Osteoblast (primary cell): Measurements from ENCODE around the gene KLHL24. TPM values are rescaled to one million over a fixed set of nuclear protein-coding genes. Genes with fewer than 3 reads are reported as not detected.

ENCODE experiments used
- DNase-seq: peaks from one replicate; pipeline ENCODE4 v3.0.0; 2011; ENCODE audit warnings: low spot score, mixed read lengths; ENCODE audit not compliant: insufficient read length; ENCODE audit errors: missing footprints
- H2AFZ ChIP-seq: 2 replicates; pipeline ENCODE4 v1.6.0; 2011; ENCODE audit warnings: mild to moderate bottlenecking, low read length
- H3K27ac ChIP-seq: 2 replicates; pipeline ENCODE4 v1.5.1; 2011; ENCODE audit warnings: mild to moderate bottlenecking, low read depth, low read length, moderate library complexity
- H3K27me3 ChIP-seq: 2 replicates; pipeline ENCODE4 v1.6.0; 2012; ENCODE audit warnings: mild to moderate bottlenecking, control low read depth, inconsistent platforms, low read length, moderate library complexity; ENCODE audit not compliant: insufficient read depth
- H3K36me3 ChIP-seq: 2 replicates; pipeline ENCODE4 v1.5.1; 2011; ENCODE audit warnings: mild to moderate bottlenecking, low read length, control low read depth, moderate library complexity; ENCODE audit not compliant: insufficient read depth
- H3K4me1 ChIP-seq: 2 replicates; pipeline ENCODE4 v1.5.1; 2011; ENCODE audit warnings: mild to moderate bottlenecking, low read length, control low read depth, moderate library complexity; ENCODE audit not compliant: insufficient read depth
- H3K4me2 ChIP-seq: 2 replicates; pipeline ENCODE4 v1.6.0; 2011; ENCODE audit warnings: mild to moderate bottlenecking, low read length; ENCODE audit not compliant: insufficient read depth
- H3K4me3 ChIP-seq: fragments of 200-600 bp; sonication (generic); 3 replicates; pipeline ENCODE4 v1.5.1; 2012; ENCODE audit warnings: mild to moderate bottlenecking, low read length, inconsistent platforms; ENCODE audit not compliant: insufficient read depth
- H3K79me2 ChIP-seq: 2 replicates; pipeline ENCODE4 v1.6.0; 2012; ENCODE audit warnings: mild to moderate bottlenecking, low read length, control low read depth, inconsistent platforms; ENCODE audit not compliant: insufficient read depth
- H3K9me3 ChIP-seq: 2 replicates; pipeline ENCODE4 v1.5.1; 2011; ENCODE audit warnings: low read depth, low read length, control low read depth
- H4K20me1 ChIP-seq: 2 replicates; pipeline ENCODE4 v1.6.0; 2012; ENCODE audit warnings: mild to moderate bottlenecking, low read length, control low read depth; ENCODE audit not compliant: insufficient read depth
- CTCF ChIP-seq: IDR thresholded peaks from 2 replicates; pipeline ENCODE4 v1.5.1; 2011; ENCODE audit warnings: mild to moderate bottlenecking, low read depth, low read length, moderate library complexity; ENCODE audit errors: extremely low read depth
- total RNA-seq: library from RNA; depleted of rRNA; stranded (reverse); fragments of >200 nt; gene quantifications from 2 replicates; pipeline ENCODE4 v1.2.3, GENCODE V29; 2012

The KLHL24 gene
- total RNA-seq, 1 donor: 174 TPM

DNA sequence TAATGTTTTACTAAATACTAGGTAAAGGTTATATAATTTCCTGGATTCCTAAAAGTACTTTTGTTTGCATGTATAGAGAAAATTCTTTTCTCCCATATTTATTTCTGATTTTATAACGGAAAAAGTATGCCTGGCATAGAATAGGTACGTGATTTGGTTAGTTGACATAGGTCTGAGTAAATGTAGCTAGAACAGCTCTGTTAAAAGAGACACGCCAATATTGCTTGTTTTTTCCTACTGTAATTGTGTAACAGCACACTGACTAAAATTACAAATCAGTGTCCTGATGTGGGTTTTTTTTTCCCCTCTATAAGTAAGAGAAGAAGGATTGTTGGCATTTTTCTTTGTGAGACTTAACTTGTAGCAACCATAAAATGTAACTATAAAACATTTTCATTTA is 26.7 kb downstream of the KLHL24 start:
- no peak for DNase-seq
- Histone ChIP-seq H3K36me3 (no peaks in the 10 kb centered on the region), H2AFZ (no peak overlapping the region), H4K20me1 (no peaks in the 10 kb centered on the region), H3K27me3 (no peaks in the 10 kb centered on the region), H3K27ac (no peak overlapping the region), H3K9me3 (no peaks in the 10 kb centered on the region), H3K4me2 (no peak overlapping the region), H3K4me1 (peaks cover 17% of the 10 kb centered on the region), H3K79me2 (no peaks in the 10 kb centered on the region), H3K4me3 (no peak overlapping the region)
- no peak for TF ChIP-seq CTCF

- H3K9me3 ChIP-seq: no peaks in the 10 kb centered on the region
- peak overlapping the region; percentile 57 for H3K27ac ChIP-seq
- no peak for TF ChIP-seq CTCF
These were observed 29.5 kb downstream of the KLHL24 start for GRCh38 chr3:183664913-183665381.

DNA sequence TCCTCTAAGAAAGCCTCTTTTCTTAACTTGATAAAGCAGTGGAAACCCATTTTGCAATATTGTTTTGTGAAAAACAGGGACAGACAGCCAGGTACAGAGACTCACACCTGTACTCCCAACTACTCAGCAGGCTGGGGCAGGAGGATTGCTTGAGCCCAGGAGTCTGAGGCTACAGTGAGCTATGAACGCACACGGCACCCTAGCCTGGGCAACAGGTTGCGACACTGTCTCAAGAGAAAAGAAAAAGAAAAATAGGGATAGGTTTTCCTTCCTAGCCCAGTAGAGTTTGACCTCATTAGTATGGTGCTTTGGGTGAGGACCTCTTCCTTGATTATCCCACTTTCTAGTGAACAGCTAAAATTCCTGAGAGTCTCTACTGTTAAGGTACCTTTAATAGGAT is 44.6 kb downstream of the KLHL24 start:
- Histone ChIP-seq H3K4me3 (no peak overlapping the region), H3K4me1 (no peaks in the 10 kb centered on the region), H3K27me3 (no peaks in the 10 kb centered on the region), H3K79me2 (no peaks in the 10 kb centered on the region), H4K20me1 (no peaks in the 10 kb centered on the region), H3K27ac (no peak overlapping the region), H3K4me2 (no peak overlapping the region), H3K9me3 (no peaks in the 10 kb centered on the region), H3K36me3 (no peaks in the 10 kb centered on the region), H2AFZ (no peak overlapping the region)
- TF ChIP-seq CTCF: no peak
- DNase-seq: no peak

More at GRCh38 chr3:183664913-183665381, 29.5 kb downstream of the KLHL24 start:
- H2AFZ ChIP-seq: peak overlapping the region; percentile 73
- no peak overlapping the region for H3K4me3 ChIP-seq
- no peaks in the 10 kb centered on the region for H3K27me3 ChIP-seq
- H3K4me1 ChIP-seq: peaks cover 17% of the 10 kb centered on the region
- peak overlapping the region; percentile 57 for H3K4me2 ChIP-seq
- no peaks in the 10 kb centered on the region for H3K36me3 ChIP-seq
- no peaks in the 10 kb centered on the region for H4K20me1 ChIP-seq
- H3K79me2 ChIP-seq: no peaks in the 10 kb centered on the region
- peak; percentile 94 for DNase-seq

GRCh38 chr3:183687705-183688104 is 52.3 kb downstream of the KLHL24 start:
- H3K79me2 ChIP-seq: no peaks in the 10 kb centered on the region
- H3K36me3 ChIP-seq: no peaks in the 10 kb centered on the region
- no peaks in the 10 kb centered on the region for H3K9me3 ChIP-seq
- no peak overlapping the region for H3K27ac ChIP-seq
- H3K27me3 ChIP-seq: no peaks in the 10 kb centered on the region
- H3K4me3 ChIP-seq: no peak overlapping the region
- H3K4me2 ChIP-seq: no peak overlapping the region
- no peak for DNase-seq
- no peaks in the 10 kb centered on the region for H4K20me1 ChIP-seq
- no peak overlapping the region for H2AFZ ChIP-seq
- TF ChIP-seq CTCF: no peak
- no peaks in the 10 kb centered on the region for H3K4me1 ChIP-seq
